Measurements from ENCODE around the gene POLR3B. TPM values are rescaled to one million over a fixed set of nuclear protein-coding genes. Genes with fewer than 3 reads are reported as not detected.

POLR3B gene
- total and polyA plus RNA-seq, 2 donors (not counting 1 experiment from before 2014, with no cell fraction given) = 9.9 to 13.6 TPM

DNA sequence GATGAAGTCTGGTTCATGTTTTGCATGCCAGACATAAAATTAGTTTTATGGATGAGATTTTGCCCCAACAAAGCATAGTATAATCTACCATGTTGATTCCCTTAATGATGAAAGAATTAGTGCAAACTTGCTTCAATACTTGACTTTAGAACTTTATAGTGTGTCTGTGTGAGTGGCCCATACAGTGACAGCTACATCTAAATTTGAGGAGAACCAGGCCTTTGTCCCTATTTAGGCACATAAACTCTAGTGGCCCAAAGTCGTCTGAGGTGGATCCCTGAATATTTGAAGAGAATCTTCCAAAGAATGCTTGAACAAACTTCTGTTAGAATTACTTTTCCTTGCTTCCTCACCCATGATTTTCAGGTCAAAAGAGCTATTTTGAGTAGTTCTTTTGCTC lies 70.4 kb downstream of the POLR3B start:
- no peak for TF ChIP-seq EZH2 (IDR thresholded peaks at IDR 0.05; ENCODE audit: low read length, missing control alignments)
- TF ChIP-seq, protein P1, sequence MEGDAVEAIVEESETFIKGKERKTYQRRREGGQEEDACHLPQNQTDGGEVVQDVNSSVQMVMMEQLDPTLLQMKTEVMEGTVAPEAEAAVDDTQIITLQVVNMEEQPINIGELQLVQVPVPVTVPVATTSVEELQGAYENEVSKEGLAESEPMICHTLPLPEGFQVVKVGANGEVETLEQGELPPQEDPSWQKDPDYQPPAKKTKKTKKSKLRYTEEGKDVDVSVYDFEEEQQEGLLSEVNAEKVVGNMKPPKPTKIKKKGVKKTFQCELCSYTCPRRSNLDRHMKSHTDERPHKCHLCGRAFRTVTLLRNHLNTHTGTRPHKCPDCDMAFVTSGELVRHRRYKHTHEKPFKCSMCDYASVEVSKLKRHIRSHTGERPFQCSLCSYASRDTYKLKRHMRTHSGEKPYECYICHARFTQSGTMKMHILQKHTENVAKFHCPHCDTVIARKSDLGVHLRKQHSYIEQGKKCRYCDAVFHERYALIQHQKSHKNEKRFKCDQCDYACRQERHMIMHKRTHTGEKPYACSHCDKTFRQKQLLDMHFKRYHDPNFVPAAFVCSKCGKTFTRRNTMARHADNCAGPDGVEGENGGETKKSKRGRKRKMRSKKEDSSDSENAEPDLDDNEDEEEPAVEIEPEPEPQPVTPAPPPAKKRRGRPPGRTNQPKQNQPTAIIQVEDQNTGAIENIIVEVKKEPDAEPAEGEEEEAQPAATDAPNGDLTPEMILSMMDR (conservative IDR thresholded peaks at IDR 0.05 in 1 of 2, IDR thresholded peaks at IDR 0.05 in 1 of 2; ENCODE audit: low read depth in 1 of 2, low read length in 2 of 2) = no peak
- Histone ChIP-seq H4K20me1 (ENCODE audit: control insufficient read depth, extremely low read depth, insufficient read depth, low read length) (no peaks in the 10 kb centered on the region), H3K9me3 (ENCODE audit: control insufficient read depth, insufficient read depth, low read depth, low read length) (no peaks in the 10 kb centered on the region), H3K4me3 (replicated peaks in 1 of 4; ENCODE audit: control extremely low read depth in 1 of 4, insufficient read depth in 1 of 4, low read depth in 3 of 4, low read length in 4 of 4) (no peak overlapping the region), H3K9ac (ENCODE audit: insufficient read depth, low read length) (no peak overlapping the region), H3K36me3 (ENCODE audit: control insufficient read depth, insufficient read depth, low read length) (no peaks in the 10 kb centered on the region), H3K4me2 (ENCODE audit: extremely low read depth, insufficient read depth, low read length) (no peak overlapping the region), H3K4me1 (ENCODE audit: control insufficient read depth, extremely low read depth, insufficient read depth, low read length) (no peaks in the 10 kb centered on the region), H3K27me3 (ENCODE audit: control insufficient read depth, insufficient read depth, low read length) (no peaks in the 10 kb centered on the region), H3K79me2 (ENCODE audit: control insufficient read depth, insufficient read depth, low read length) (no peaks in the 10 kb centered on the region), H2AFZ (ENCODE audit: low read length) (no peak overlapping the region), H3K27ac (ENCODE audit: insufficient read depth, low read length) (no peak overlapping the region)
- no peak for DNase-seq (ENCODE audit: low read depth in 2 of 2)

DNA sequence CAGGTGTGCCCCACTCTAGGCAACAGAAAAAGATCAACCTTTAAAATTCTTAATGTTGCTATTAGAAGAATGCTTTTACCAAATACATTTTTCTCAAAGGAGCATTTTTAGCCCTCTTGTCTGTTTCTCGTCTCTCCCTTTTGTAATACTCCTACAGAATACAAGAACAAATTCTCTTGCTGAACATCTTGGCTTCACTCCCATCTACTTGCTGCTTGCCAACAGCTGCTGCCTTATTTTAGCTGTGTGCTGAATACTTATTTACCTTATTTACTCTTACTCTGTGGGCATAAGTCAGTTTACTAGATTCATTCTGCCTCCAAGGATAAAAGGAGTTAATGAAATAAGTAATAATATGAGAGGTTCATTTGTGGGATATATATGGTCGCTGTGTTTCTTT lies 70.8 kb downstream of the POLR3B start:
- H3K27me3 ChIP-seq (ENCODE audit: control insufficient read depth, insufficient read depth, low read length) = no peaks in the 10 kb centered on the region
- no peak overlapping the region for H3K4me2 ChIP-seq (ENCODE audit: extremely low read depth, insufficient read depth, low read length)
- H3K79me2 ChIP-seq (ENCODE audit: control insufficient read depth, insufficient read depth, low read length) = no peaks in the 10 kb centered on the region
- H3K9me3 ChIP-seq (ENCODE audit: control insufficient read depth, insufficient read depth, low read depth, low read length) = no peaks in the 10 kb centered on the region
- DNase-seq (ENCODE audit: low read depth in 2 of 2) = peak; percentile 64 to 68
- H3K4me1 ChIP-seq (ENCODE audit: control insufficient read depth, extremely low read depth, insufficient read depth, low read length) = no peaks in the 10 kb centered on the region
- H4K20me1 ChIP-seq (ENCODE audit: control insufficient read depth, extremely low read depth, insufficient read depth, low read length) = no peaks in the 10 kb centered on the region
- no peak overlapping the region for H3K9ac ChIP-seq (ENCODE audit: insufficient read depth, low read length)
- peaks cover 2% of the 10 kb centered on the region for H3K36me3 ChIP-seq (ENCODE audit: control insufficient read depth, insufficient read depth, low read length)
- TF ChIP-seq EZH2 (IDR thresholded peaks at IDR 0.05; ENCODE audit: low read length, missing control alignments) = no peak
- TF ChIP-seq, protein P1 (conservative IDR thresholded peaks at IDR 0.05 in 1 of 2, IDR thresholded peaks at IDR 0.05 in 1 of 2; ENCODE audit: low read depth in 1 of 2, low read length in 2 of 2) = no peak
- no peak overlapping the region for H2AFZ ChIP-seq (ENCODE audit: low read length)
- no peak overlapping the region for H3K4me3 ChIP-seq (replicated peaks in 1 of 4; ENCODE audit: control extremely low read depth in 1 of 4, insufficient read depth in 1 of 4, low read depth in 3 of 4, low read length in 4 of 4)
- H3K27ac ChIP-seq (ENCODE audit: insufficient read depth, low read length) = no peak overlapping the region

DNA sequence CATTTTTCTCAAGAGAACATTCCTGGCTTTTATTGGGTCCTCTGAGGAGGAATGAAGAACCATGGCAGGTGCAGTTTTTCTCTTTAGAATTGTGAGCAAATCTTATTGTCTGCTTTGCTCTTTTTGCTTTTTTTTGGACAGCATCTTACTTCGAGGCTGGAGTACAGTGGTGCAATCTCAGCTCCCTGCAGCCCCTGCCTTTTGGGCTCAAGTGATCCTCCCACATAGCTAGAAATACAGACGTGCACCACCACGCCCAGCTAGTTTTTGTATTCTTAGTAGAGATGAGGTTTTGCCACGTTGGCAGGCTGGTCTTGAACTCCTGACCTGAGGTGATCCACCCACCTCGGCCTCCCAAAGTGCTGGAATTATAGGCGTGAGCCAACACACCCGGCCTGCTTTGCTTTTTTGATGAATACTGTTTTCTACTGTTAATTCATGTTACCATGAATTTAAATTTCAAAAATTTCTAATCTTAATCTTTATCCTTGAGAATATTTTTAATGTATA lies 71.5 kb downstream of the POLR3B start:
- H3K9ac ChIP-seq (ENCODE audit: insufficient read depth, low read length) = no peak overlapping the region
- TF ChIP-seq, protein P1 (conservative IDR thresholded peaks at IDR 0.05 in 1 of 2, IDR thresholded peaks at IDR 0.05 in 1 of 2; ENCODE audit: low read depth in 1 of 2, low read length in 2 of 2) = no peak
- TF ChIP-seq EZH2 (IDR thresholded peaks at IDR 0.05; ENCODE audit: low read length, missing control alignments) = no peak
- H3K9me3 ChIP-seq (ENCODE audit: control insufficient read depth, insufficient read depth, low read depth, low read length) = no peaks in the 10 kb centered on the region
- no peaks in the 10 kb centered on the region for H3K4me1 ChIP-seq (ENCODE audit: control insufficient read depth, extremely low read depth, insufficient read depth, low read length)
- H3K4me2 ChIP-seq (ENCODE audit: extremely low read depth, insufficient read depth, low read length) = no peak overlapping the region
- H3K79me2 ChIP-seq (ENCODE audit: control insufficient read depth, insufficient read depth, low read length) = no peaks in the 10 kb centered on the region
- no peak for DNase-seq (ENCODE audit: low read depth in 2 of 2)
- no peaks in the 10 kb centered on the region for H4K20me1 ChIP-seq (ENCODE audit: control insufficient read depth, extremely low read depth, insufficient read depth, low read length)
- H3K4me3 ChIP-seq (replicated peaks in 1 of 4; ENCODE audit: control extremely low read depth in 1 of 4, insufficient read depth in 1 of 4, low read depth in 3 of 4, low read length in 4 of 4) = no peak overlapping the region
- no peak overlapping the region for H3K27ac ChIP-seq (ENCODE audit: insufficient read depth, low read length)
- peaks cover 2% of the 10 kb centered on the region for H3K36me3 ChIP-seq (ENCODE audit: control insufficient read depth, insufficient read depth, low read length)
- H3K27me3 ChIP-seq (ENCODE audit: control insufficient read depth, insufficient read depth, low read length) = no peaks in the 10 kb centered on the region
- H2AFZ ChIP-seq (ENCODE audit: low read length) = no peak overlapping the region
